Keratinocyte (primary cell): ENCODE data around the gene GABARAPL1. TPM values are rescaled to one million over a fixed set of nuclear protein-coding genes. Genes with fewer than 3 reads are reported as not detected.
"Not testable (repeated sequence)": the region's sequence is repeated elsewhere in the genome, so short reads cannot be mapped to it uniquely, and the experiment has no call there.

Source experiments
- DNase-seq: peaks from one replicate; pipeline ENCODE4 v3.0.0-alpha.2; 2011; ENCODE audit warnings: low read depth, missing footprints, low spot score
- FAIRE-seq: peaks from 2 replicates; lab custom pipeline; 2011; peaks lifted over from hg19 to GRCh38; lab: Jason Lieb, UNC
- H2AFZ ChIP-seq: 2 replicates; pipeline ENCODE4 v1.6.0; 2012; ENCODE audit warnings: low read length, control low read depth, inconsistent platforms; ENCODE audit not compliant: control insufficient read depth
- H3K27ac ChIP-seq: 2 replicates; pipeline ENCODE4 v1.5.1; 2011; ENCODE audit warnings: low read length; ENCODE audit not compliant: control insufficient read depth, insufficient read depth
- H3K27me3 ChIP-seq: 3 replicates; pipeline ENCODE4 v1.6.0; 2011; ENCODE audit warnings: low read length; ENCODE audit not compliant: control insufficient read depth, insufficient read depth; ENCODE audit errors: extremely low read depth
- H3K36me3 ChIP-seq, 2 experiments: 2 replicates in 1 of 2; 3 replicates in 1 of 2; pipeline ENCODE4 v1.5.1; 2011; ENCODE audit warnings: low read length in 2 of 2, mild to moderate bottlenecking in 1 of 2; ENCODE audit not compliant: control insufficient read depth in 2 of 2, insufficient read depth in 2 of 2; ENCODE audit errors: extremely low read depth in 1 of 2
- H3K4me1 ChIP-seq: 3 replicates; pipeline ENCODE4 v1.5.1; 2011; ENCODE audit warnings: low read length; ENCODE audit not compliant: control insufficient read depth, insufficient read depth; ENCODE audit errors: extremely low read depth
- H3K4me2 ChIP-seq: 3 replicates; pipeline ENCODE4 v1.6.0; 2011; ENCODE audit warnings: low read depth, low read length; ENCODE audit not compliant: control insufficient read depth, insufficient read depth; ENCODE audit errors: extremely low read depth
- H3K4me3 ChIP-seq, 3 experiments: fragments of 200-600 bp in 1 of 3; sonication (generic) in 1 of 3; 2 replicates in 2 of 3; 3 replicates in 1 of 3; pipeline ENCODE4 v1.5.1; 2011 to 2016; ENCODE audit warnings: low read length in 3 of 3, mild to moderate bottlenecking in 3 of 3, control low read depth in 2 of 3, inconsistent platforms in 1 of 3, low read depth in 1 of 3, mixed read lengths in 1 of 3, mixed run types in 1 of 3, moderate library complexity in 1 of 3; ENCODE audit not compliant: control insufficient read depth in 2 of 3, insufficient read depth in 2 of 3; ENCODE audit errors: extremely low read depth in 1 of 3
- H3K79me2 ChIP-seq: 2 replicates; pipeline ENCODE4 v1.6.0; 2012; ENCODE audit warnings: low read length; ENCODE audit not compliant: control insufficient read depth, insufficient read depth
- H3K9ac ChIP-seq: 3 replicates; pipeline ENCODE4 v1.6.0; 2011; ENCODE audit warnings: low read length; ENCODE audit not compliant: control insufficient read depth, insufficient read depth; ENCODE audit errors: extremely low read depth
- H3K9me1 ChIP-seq: 3 replicates; pipeline ENCODE4 v1.6.0; 2011; ENCODE audit warnings: low read length; ENCODE audit not compliant: control insufficient read depth, insufficient read depth; ENCODE audit errors: extremely low read depth
- H3K9me3 ChIP-seq: 2 replicates; pipeline ENCODE4 v1.5.1; 2012; ENCODE audit warnings: low read depth, low read length; ENCODE audit not compliant: control insufficient read depth
- H4K20me1 ChIP-seq: 3 replicates; pipeline ENCODE4 v1.6.0; 2011; ENCODE audit warnings: low read length; ENCODE audit not compliant: control insufficient read depth, insufficient read depth; ENCODE audit errors: extremely low read depth
- CTCF ChIP-seq, 3 experiments: IDR thresholded peaks in 1 of 3; conservative IDR thresholded peaks in 1 of 3; optimal IDR thresholded peaks in 1 of 3; 2 replicates in 2 of 3; 3 replicates in 1 of 3; pipeline versions ENCODE3 to v1.5.1; 2011; ENCODE audit warnings: low read length in 3 of 3, mild to moderate bottlenecking in 3 of 3, moderate library complexity in 2 of 3, control low read depth in 1 of 3, inconsistent platforms in 1 of 3; ENCODE audit not compliant: insufficient read depth in 2 of 3; ENCODE audit errors: extremely low read depth in 1 of 3
- EZH2 ChIP-seq: IDR thresholded peaks from one replicate; pipeline ENCODE4 v1.6.1; 2012; ENCODE audit warnings: inconsistent platforms, mild to moderate bottlenecking, low read length, moderate library complexity
- dilution Hi-C: fragments of 300-500 bp; cut with MboI; formaldehyde crosslinking; loops from one replicate; pipeline ENCODE4 v1.7.0; 2020; ENCODE audit warnings: low sequenced_read_pairs; ENCODE audit not compliant: extremely low pct_ligation_motif_present
- polyA plus RNA-seq, 5 experiments: library from polyadenylated mRNA; depleted of rRNA in 3 of 5; stranded (reverse) in 3 of 5; stranded (forward) in 1 of 5; unstranded in 1 of 5; fragments of >200 nt; gene quantifications; 1 replicate in 1 of 5; 2 replicates in 3 of 5; 3 replicates in 1 of 5; pipeline versions ENCODE4 v1.2.1 to v1.2.3, GENCODE V29; 2011 to 2012; ENCODE audit warnings: missing spikeins in 2 of 5, low read depth in 1 of 5, low replicate concordance in 1 of 5

Gene GABARAPL1
- polyA plus RNA-seq, 1 donor (not counting 4 experiments of a cell fraction or from before 2014, with no cell fraction given): 24.3 TPM

- Histone ChIP-seq H3K79me2 (no peaks in the 10 kb centered on the region), H3K9me3 (no peaks in the 10 kb centered on the region), H3K4me3 (no peak overlapping the region), H3K4me1 (peaks cover 11% of the 10 kb centered on the region), H3K9me1 (no peaks in the 10 kb centered on the region), H3K36me3 (no peaks in the 10 kb centered on the region), H2AFZ (no peak overlapping the region), H3K27ac (no peak overlapping the region), H3K4me2 (no peak overlapping the region), H3K27me3 (no peaks in the 10 kb centered on the region), H3K9ac (no peak overlapping the region), H4K20me1 (no peaks in the 10 kb centered on the region)
- dilution Hi-C loops: no loop called here
- FAIRE-seq: no peak
- DNase-seq: no peak
- TF ChIP-seq CTCF (optimal IDR thresholded peaks at IDR 0.05 in 1 of 3, IDR thresholded peaks at IDR 0.05 in 1 of 3, conservative IDR thresholded peaks at IDR 0.05 in 1 of 3; ENCODE audit: extremely low read depth in 1 of 3, insufficient read depth in 2 of 3, low read length in 3 of 3): no peak
- TF ChIP-seq EZH2: no peak
Measured at GRCh38 chr12:10196210-10196609, 16.5 kb upstream of the GABARAPL1 start.

GRCh38 chr12:10197879-10198278 lies 14.8 kb upstream of the GABARAPL1 start:
- Histone ChIP-seq H3K9ac (no peak overlapping the region), H4K20me1 (no peaks in the 10 kb centered on the region), H3K27me3 (no peaks in the 10 kb centered on the region), H2AFZ (no peak overlapping the region), H3K4me2 (no peak overlapping the region), H3K9me1 (no peaks in the 10 kb centered on the region), H3K27ac (no peak overlapping the region), H3K79me2 (no peaks in the 10 kb centered on the region), H3K9me3 (no peaks in the 10 kb centered on the region), H3K4me3 (no peak overlapping the region), H3K4me1 (no peaks in the 10 kb centered on the region), H3K36me3 (no peaks in the 10 kb centered on the region)
- DNase-seq (no peak), FAIRE-seq (no peak)
- TF ChIP-seq EZH2: no peak
- no peak for TF ChIP-seq CTCF (optimal IDR thresholded peaks at IDR 0.05 in 1 of 3, IDR thresholded peaks at IDR 0.05 in 1 of 3, conservative IDR thresholded peaks at IDR 0.05 in 1 of 3; ENCODE audit: extremely low read depth in 1 of 3, insufficient read depth in 2 of 3, low read length in 3 of 3)
- dilution Hi-C loops: no loop called here

GRCh38 chr12:10204495-10204894 lies 8.2 kb upstream of the GABARAPL1 start:
- H3K36me3 ChIP-seq, H3K9me1 ChIP-seq, H3K27me3 ChIP-seq, H3K27ac ChIP-seq, H3K4me3 ChIP-seq, H3K9ac ChIP-seq, H4K20me1 ChIP-seq, DNase-seq, H3K9me3 ChIP-seq, H3K79me2 ChIP-seq, dilution Hi-C loops, FAIRE-seq: not testable (repeated sequence)
- H3K4me1 ChIP-seq: peaks cover 14% of the 10 kb centered on the region
- H3K4me2 ChIP-seq: peak overlapping the region; percentile 52
- H2AFZ ChIP-seq: peak overlapping the region; percentile 10
